ENCODE measurements around the gene TMEM14A.
"Not testable (repeated sequence)": the region's sequence is repeated elsewhere in the genome, so short reads cannot be mapped to it uniquely, and the experiment has no call there.

TMEM14A gene

DNA sequence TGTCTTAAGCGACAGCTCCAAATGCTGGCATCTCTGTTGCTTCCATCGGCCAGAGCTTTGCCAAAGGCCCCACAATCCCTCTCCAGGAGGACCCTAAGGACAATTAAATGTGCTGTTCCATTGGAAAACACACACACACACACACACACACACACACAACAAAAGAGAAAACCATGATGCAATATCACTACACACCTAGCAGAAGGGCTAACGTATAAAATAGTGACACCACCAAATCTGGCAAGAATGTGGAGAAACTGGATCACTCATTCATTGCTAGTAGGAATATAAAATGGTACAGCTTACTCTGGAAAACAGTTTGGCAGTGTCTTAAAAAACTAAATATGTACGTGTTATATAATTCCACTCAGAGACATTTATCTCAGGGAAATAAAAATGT, 13.0 kb upstream of the TMEM14A start:
- no peak for DNase-seq (ENCODE audit: low read depth)

- no peak for DNase-seq (ENCODE audit: low read depth)
Measured at GRCh38 chr6:52661551-52661950, 9.4 kb upstream of the TMEM14A start.

- no peak for DNase-seq (ENCODE audit: low read depth)
Measured at GRCh38 chr6:52662031-52662430, 8.9 kb upstream of the TMEM14A start.

- no peak for DNase-seq (ENCODE audit: low read depth)
Measured at GRCh38 chr6:52663120-52663935, 7.6 kb upstream of the TMEM14A start.

DNA sequence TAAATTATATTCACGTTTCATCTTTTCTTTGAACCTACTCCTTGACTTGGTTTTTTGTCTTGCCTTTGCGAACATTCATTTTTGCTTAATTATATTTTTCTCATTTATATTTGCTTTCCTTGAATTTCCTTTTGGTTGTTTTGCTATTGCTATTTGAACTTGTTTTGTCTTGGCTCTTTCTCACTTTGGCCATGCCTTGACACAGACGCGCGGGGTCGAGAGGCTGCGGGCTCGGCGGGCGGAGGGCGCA, 7.1 kb upstream of the TMEM14A start:
- DNase-seq (ENCODE audit: low read depth): no peak

DNA sequence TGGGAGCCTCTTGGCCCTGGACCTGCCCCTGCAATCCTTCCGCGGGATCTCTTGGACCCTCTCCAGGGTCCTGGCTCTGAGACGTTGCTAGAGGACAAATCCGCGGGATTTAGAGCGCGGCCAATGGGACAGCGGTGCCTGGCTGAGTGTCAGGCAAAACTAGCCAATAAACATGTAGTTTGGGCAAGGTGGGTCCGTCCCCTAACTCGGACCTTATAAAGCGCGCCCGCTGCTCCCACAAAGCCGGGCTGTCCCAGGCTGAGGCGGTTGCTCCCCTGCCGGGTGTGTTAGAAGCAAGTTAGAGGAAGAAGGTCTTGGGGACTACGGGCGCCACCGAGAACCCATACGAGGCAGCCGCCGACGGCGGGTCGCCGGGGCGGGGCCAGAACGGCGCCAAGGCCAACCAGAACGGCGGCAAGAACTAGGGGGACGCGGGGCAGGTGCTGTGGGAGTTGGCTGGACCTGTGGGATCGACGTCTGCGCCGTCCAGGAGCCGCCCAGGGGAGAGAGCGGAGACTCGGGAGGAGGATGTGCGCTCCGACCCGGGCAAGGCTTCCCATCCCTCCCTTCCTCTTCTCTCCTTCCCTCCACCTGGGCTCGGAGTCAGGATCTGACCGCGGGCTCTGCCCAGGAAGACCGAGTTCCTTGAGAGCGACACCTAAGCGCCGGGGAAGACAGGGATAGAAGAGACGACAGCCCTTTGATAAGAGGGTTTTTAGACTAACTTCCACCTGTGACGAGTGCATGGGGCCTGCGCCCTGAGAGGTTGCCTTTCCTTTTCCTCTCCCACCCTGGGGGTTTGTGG, 6.5 kb upstream of the TMEM14A start:
- peak; percentile 45 for DNase-seq (ENCODE audit: low read depth)

- no peak for DNase-seq (ENCODE audit: low read depth)
Measured at GRCh38 chr6:52664991-52665686, 5.8 kb upstream of the TMEM14A start.

GRCh38 chr6:52666071-52666470, 4.8 kb upstream of the TMEM14A start:
- DNase-seq (ENCODE audit: low read depth): no peak

DNA sequence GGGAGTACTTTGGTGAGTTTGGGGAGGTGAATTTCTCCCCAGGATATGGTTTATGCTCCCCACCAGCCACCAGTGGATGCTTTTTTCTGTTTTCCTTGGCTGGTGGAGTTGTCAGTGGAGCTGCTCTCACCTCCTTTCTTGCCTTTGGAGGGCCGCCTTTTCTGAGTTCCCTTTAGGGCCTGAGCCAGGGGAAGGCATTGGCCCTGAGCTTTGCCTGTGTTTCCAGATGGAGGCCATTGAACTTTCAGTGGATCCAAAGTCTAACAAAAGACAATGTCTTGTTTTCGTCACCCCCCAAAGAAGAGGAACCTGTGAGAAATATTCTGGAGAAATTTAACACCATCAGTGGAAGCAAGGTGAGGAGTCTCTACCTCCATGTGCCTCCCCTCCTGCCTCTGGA, 4.4 kb upstream of the TMEM14A start:
- no peak for DNase-seq (ENCODE audit: low read depth)

- no peak for DNase-seq (ENCODE audit: low read depth)
Measured at GRCh38 chr6:52667572-52667971, 3.3 kb upstream of the TMEM14A start.

DNA sequence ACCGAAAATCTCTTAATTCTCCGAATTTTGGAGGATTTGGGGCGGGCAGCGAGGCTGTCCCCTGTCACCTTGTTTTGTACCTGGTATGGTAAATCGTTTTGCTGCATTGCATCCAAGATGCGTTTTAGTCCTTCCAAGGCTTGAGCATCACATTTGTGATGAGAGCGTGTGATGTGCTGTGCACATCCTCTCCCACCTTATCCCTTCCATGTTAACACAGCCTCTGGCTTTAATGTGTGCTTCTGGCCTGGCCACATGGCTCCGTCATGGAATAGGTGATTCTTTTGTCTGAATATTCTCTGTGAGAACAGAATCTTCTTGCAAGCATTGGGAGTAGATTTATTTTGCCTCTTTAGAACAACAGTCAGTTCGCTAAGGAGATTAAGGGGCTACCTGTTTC, 763 bp downstream of the TMEM14A start:
- DNase-seq (ENCODE audit: low read depth): no peak

DNA sequence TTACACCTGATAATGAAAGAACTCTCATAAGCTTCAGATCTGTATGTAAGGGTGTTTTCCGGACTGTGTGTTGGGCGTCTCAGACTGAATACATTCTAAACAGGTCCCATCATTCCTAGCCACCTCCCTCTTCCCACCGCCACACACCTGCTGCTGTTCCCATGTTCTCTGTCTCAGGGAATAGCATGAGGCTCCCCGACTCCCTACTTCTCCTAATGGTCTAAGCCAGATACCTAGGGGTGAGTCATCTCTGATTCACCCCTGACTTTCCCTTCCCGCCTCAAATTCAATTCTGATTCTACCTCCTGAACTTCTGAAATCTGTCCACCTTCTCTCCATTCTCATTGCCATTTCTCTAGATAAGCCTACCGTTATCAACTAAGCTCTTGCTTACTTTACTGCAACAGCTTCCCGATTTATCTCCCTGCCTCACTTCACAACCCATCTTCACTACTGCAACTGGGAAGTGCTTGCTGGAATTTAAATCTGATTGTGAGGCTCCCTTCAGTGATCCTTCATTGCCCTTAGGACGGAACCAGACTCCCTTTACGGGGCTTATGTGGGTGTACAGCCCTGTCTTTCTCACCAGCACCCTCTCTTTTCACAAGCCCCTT, 1.6 kb downstream of the TMEM14A start:
- DNase-seq (ENCODE audit: low read depth): no peak

- DNase-seq (ENCODE audit: low read depth): no peak
Measured at GRCh38 chr6:52674666-52675065, 3.8 kb downstream of the TMEM14A start.

- DNase-seq (ENCODE audit: low read depth): no peak
Measured at GRCh38 chr6:52675372-52675771, 4.5 kb downstream of the TMEM14A start.

DNA sequence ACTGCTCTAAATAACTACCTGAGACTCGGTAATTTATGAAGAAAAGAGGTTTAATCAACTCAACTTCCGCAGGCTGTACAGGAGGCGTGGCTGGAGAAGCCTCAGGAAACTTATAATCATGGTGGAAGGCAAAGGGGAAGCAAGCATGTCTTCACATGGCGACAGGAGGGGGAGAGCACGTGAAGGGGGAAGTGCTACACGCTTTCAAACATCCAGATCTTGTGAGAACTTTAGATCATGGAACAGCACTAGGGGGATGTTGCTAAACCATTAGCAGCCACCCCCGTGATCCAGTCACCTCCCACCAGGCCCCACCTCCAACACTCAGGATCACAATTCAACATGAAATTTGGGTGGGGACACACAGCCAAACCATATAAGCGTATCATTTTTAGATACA, 5.7 kb downstream of the TMEM14A start:
- DNase-seq (ENCODE audit: low read depth): not testable (repeated sequence)

- no peak for DNase-seq (ENCODE audit: low read depth)
Measured at GRCh38 chr6:52681416-52681815, 10.5 kb downstream of the TMEM14A start.

DNA sequence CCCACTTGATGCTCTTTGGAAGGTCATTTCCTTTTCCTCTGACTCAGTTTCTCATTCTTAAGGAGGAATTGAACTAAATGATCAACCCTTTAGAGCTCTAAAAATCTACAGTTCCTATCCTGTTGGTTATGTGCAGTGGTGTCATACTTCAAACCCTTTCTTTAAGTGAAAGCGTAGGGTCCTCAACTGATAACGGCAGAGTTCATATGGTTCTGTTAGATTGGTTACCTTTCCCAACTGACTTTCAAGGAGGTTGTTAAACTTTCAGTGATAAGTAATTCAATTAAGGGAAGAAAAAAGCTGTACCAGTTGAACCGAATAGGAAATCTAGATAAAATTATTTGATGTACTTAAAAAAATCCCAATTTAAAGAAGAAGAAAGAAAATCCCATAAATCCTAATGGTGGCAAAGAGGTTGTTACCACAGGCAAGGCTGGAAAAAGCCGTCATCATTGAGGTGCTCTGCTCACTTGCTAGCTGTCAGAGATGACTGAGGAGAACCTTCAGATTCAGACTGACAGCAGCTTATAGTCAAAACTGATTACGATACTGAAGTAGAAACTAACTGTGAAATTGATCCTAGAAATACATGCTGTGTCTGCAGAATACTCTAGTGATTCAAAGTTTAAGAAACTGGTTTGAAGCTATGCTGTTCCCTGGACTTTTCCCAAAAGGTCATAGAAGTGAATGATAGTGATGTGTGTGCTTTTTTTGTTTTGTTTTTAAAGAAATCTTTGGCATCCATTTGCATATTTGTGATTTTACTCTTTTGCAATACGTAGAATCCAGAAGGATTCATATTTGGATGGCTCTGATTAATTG, 16.2 kb downstream of the TMEM14A start:
- no peak for DNase-seq (ENCODE audit: low read depth)

- no peak for DNase-seq (ENCODE audit: low read depth)
Measured at GRCh38 chr6:52689857-52690256, 18.9 kb downstream of the TMEM14A start.

- DNase-seq (ENCODE audit: low read depth): no peak
Measured at GRCh38 chr6:52691718-52692117, 20.8 kb downstream of the TMEM14A start.

- DNase-seq (ENCODE audit: low read depth): no peak
Measured at GRCh38 chr6:52693773-52694172, 22.9 kb downstream of the TMEM14A start.

GRCh38 chr6:52694404-52694803, 23.5 kb downstream of the TMEM14A start:
- no peak for DNase-seq (ENCODE audit: low read depth)

GRCh38 chr6:52696418-52696817, 25.5 kb downstream of the TMEM14A start:
- DNase-seq (ENCODE audit: low read depth): no peak
